DMS153 (cell line): ENCODE measurements around the gene SPNS1.
"Not testable (repeated sequence)": the region's sequence is repeated elsewhere in the genome, so short reads cannot be mapped to it uniquely, and the experiment has no call there.

Experiments used
- DNase-seq: peaks from one replicate; lab custom pipeline; 2025; lab: John Stamatoyannopoulos, UW

Gene SPNS1, protein sequence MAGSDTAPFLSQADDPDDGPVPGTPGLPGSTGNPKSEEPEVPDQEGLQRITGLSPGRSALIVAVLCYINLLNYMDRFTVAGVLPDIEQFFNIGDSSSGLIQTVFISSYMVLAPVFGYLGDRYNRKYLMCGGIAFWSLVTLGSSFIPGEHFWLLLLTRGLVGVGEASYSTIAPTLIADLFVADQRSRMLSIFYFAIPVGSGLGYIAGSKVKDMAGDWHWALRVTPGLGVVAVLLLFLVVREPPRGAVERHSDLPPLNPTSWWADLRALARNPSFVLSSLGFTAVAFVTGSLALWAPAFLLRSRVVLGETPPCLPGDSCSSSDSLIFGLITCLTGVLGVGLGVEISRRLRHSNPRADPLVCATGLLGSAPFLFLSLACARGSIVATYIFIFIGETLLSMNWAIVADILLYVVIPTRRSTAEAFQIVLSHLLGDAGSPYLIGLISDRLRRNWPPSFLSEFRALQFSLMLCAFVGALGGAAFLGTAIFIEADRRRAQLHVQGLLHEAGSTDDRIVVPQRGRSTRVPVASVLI

DNA sequence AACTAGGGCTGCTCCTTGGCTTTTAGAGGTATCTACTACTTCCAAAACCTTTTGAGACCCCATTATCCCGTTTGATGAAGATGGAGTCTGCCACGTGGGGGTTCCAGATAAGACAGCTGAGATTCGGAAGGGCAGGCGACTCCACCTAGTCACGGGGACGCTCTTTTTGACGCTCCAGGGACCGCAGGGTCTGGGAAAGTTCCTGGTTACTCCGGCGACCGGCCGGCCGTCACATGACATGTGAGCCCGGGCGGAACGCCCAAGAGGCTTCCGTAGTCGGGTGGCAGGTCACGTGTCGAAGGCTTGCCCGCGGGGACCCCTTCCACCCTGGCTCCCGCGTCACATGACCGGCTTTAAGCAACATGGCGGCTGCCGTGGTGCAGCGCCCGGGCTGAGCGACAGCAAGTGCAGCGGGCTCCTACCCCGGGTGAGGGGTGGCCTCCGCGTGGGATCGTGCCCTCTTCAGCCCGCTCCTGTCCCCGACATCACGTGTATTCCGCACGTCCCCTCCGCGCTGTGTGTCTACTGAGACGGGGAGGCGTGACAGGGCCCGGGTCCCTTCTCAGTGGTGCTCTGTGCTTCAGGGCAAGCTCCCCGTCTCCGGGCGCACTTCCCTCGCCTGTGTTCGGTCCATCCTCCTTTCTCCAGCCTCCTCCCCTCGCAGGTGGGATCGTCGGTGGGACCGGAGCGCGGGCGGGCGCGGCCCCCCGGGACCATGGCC is at the start of gene SPNS1:
TSS of gene SPNS1 (plus strand) at position 342 of the 721 bp plus-strand sequence. CDS start at position 716, 374 bp downstream.
- DNase-seq = peak; percentile 91

DNA sequence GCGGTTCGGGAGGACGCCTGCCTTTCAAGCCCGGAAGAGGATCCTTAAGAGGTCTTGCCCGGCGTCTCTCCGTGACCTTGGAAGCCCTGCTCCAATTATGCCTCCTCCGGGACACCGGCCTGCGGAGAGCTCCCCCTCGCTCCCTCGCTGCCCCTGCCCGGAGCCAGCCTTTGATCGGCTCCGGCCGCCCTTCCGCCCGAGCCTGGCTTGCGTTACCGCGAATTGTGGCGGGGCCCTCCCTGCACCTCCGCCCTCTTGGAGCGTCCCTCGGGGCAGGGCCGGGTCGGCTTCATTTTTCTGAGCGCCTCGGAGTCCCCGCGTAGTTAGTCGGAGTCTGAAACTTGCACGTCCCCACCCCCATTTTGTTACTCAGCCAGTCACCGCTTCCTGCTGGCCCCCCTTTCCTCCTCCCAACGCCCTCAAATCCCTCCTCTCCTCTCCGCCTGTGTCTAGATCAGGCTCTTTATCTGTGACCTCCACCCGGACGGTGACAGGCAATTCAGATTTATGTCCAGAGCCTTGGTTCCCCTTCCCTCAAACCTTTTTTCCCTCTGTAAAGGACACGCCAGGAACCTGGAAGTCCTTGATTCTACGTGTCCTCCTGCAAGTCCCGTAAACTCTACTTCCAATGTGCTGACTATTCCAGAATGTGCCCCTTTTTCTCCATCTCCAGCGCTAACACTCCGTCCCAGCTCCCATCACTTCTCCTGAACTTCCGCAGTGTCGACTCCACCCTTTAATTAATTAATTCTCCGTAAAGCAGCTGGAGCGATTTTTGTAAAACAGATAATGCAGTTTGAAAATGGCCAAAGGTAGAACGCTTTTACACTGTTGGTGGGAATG is 49.0 kb upstream of the SPNS1 start:
- DNase-seq = peak; percentile 32

DNA sequence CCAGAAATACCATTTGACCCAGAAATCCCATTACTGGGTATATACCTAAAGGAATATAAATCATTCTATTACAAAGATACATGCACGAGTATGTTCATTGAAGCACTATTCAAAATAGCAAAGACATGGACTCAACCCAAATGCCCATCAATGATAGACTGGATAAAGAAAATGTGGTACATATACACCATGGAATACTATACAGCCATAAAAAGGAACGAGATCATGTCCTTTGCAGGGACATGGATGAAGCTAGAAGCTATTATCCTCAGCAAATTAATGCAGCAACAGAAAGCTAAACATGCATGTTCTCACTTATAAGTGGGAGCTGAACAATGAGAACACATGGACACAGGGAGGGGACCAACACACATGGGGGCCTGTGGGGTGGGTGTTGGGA is 48.3 kb upstream of the SPNS1 start:
- DNase-seq = not testable (repeated sequence)

DNA sequence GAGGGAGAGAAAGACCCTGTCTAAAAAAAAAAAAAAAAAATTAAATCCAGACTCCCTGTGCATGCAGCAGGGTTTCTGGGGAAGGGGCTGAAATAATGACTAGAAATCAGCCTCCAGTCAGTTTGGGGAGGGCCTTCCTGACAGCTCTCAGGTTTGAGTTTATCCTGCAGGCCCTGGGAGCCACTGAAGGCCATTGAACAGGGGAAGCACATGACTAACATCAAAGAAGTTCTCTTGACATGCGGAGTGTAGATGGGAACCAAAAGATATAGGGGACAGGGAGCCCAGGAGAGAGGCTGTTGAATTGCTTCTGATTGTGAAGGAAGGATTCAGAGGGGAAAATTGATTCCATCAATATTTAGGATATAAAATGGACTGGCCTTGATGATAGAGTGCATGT is 46.8 kb upstream of the SPNS1 start:
- no peak for DNase-seq

DNA sequence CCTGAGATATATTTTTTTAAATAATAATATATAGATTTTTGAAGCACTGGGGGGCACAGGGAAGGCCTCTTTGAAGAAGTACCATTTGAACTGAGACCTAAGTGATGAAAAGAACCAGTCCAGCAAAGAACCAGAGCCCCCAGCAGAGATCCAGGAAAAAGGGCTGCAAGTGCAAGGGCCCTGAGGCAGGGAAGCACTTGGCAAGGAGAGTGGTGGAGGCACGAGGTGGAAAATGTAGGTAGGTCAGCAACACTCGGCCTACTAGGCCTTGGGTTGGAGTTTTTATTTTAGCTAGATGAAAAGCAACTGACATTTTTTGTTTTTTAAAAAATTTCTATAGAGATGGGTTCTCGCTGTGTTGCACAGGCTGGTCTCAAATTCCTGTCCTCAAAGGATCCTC is 44.4 kb upstream of the SPNS1 start:
- DNase-seq = no peak

DNA sequence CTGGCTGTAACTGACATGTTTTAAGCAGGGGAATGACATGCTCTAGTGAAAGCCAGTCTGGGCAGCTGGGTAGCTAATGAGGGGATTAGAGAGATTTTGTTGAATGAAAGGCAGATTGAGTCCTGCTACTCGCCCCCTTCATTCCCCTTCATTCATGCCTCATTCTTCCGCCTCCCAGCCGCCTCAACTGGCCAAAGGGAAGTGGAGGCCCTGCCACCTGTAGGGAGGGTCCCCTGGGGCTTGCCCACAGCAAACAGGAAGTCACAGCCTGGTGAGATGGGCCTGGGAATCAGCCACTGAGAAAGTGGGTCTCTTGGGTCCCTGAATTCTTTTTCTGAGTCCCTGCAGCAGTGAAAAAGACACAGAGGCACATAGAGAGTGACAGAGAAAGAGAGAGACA is 43.9 kb upstream of the SPNS1 start:
- DNase-seq = peak; percentile 39

DNA sequence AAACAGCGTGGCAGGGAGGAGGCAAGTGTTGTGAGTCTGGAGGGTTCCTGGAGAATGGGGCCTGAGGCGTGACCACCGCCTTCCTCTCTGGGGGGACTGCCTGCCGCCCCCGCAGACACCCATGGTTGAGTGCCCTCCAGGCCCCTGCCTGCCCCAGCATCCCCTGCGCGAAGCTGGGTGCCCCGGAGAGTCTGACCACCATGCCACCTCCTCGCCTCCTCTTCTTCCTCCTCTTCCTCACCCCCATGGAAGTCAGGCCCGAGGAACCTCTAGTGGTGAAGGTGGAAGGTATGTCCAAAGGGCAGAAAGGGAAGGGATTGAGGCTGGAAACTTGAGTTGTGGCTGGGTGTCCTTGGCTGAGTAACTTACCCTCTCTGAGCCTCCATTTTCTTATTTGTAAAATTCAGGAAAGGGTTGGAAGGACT is 42.8 kb upstream of the SPNS1 start, which contains the start of gene CD19:
TSS of gene CD19 (plus strand) at position 171 of the 425 bp plus-strand sequence. CDS start at position 201, 30 bp downstream.
- no peak for DNase-seq

DNA sequence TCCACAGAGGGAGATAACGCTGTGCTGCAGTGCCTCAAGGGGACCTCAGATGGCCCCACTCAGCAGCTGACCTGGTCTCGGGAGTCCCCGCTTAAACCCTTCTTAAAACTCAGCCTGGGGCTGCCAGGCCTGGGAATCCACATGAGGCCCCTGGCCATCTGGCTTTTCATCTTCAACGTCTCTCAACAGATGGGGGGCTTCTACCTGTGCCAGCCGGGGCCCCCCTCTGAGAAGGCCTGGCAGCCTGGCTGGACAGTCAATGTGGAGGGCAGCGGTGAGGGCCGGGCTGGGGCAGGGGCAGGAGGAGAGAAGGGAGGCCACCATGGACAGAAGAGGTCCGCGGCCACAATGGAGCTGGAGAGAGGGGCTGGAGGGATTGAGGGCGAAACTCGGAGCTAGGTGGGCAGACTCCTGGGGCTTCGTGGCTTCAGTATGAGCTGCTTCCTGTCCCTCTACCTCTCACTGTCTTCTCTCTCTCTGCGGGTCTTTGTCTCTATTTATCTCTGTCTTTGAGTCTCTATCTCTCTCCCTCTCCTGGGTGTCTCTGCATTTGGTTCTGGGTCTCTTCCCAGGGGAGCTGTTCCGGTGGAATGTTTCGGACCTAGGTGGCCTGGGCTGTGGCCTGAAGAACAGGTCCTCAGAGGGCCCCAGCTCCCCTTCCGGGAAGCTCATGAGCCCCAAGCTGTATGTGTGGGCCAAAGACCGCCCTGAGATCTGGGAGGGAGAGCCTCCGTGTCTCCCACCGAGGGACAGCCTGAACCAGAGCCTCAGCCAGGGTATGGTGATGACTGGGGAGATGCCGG is 42.0 kb upstream of the SPNS1 start:
- no peak for DNase-seq

DNA sequence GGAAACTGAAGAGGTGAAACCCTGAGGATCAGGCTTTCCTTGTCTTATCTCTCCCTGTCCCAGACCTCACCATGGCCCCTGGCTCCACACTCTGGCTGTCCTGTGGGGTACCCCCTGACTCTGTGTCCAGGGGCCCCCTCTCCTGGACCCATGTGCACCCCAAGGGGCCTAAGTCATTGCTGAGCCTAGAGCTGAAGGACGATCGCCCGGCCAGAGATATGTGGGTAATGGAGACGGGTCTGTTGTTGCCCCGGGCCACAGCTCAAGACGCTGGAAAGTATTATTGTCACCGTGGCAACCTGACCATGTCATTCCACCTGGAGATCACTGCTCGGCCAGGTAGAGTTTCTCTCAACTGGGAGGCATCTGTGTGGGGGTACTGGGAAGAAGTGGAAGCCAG is 41.4 kb upstream of the SPNS1 start:
- DNase-seq = no peak

DNA sequence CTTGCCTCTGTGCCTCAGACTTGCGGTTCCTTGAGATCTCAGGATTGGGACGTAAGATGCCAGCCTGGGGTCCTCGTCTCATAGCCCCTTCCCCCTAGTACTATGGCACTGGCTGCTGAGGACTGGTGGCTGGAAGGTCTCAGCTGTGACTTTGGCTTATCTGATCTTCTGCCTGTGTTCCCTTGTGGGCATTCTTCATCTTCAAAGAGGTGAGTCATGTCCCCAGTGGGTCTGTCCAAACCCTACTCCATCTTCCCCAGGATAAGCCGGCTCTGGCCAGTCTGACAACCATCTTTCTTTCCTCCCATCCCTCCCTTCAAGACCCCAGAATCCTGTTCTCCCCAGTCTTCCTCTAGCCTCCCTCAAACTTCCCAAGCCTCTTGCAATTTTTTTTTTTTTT is 39.2 kb upstream of the SPNS1 start:
- DNase-seq = no peak

DNA sequence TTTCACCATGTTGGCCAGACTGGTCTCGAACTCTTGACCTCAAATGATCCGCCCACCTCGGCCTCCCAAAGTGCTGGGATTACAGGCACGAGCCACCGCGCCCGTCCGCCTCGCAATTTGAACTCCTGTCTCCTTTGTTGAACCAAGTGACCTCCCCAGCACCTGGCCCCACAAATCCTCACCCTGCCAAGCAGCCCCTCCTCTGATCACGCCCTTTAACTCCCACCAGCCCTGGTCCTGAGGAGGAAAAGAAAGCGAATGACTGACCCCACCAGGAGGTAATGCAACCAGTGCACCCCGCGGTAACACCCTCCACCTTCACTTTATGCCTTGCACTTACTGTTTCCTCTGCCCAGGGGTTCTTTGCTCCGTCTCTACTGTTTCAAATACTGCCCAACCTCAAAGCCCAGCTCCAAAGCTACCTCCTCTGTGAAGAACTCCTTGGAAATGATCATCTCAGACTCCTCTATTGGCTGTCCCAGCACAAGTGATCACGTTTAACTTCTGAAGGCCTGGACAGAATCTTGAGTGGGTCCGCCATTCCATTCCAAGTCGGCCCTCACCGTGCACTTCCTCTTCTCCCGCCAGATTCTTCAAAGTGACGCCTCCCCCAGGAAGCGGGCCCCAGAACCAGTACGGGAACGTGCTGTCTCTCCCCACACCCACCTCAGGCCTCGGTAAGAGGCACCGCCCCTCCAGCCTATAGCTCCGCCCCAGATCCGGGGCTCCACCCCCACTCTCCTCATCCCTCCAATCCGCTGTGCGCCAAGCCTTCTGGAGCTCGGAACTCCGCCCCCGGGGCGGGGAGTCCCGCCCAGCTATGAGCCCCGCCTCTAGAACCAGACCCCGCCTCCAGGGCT is 38.4 kb upstream of the SPNS1 start:
- peak; percentile 79 for DNase-seq

DNA sequence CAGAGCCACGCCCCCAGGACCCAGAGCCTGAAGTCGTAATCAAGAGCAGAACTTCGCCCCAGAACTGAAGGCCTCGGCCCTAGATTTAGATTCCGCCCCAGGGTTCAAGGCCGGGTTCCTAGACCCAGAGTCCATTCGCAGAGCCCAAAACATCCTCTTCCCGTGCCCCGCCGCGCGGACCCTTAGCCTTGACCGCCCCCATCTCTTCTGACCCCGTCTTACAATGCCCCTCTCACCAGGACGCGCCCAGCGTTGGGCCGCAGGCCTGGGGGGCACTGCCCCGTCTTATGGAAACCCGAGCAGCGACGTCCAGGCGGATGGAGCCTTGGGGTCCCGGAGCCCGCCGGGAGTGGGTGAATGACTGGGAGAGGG is 37.8 kb upstream of the SPNS1 start:
- no peak for DNase-seq

DNA sequence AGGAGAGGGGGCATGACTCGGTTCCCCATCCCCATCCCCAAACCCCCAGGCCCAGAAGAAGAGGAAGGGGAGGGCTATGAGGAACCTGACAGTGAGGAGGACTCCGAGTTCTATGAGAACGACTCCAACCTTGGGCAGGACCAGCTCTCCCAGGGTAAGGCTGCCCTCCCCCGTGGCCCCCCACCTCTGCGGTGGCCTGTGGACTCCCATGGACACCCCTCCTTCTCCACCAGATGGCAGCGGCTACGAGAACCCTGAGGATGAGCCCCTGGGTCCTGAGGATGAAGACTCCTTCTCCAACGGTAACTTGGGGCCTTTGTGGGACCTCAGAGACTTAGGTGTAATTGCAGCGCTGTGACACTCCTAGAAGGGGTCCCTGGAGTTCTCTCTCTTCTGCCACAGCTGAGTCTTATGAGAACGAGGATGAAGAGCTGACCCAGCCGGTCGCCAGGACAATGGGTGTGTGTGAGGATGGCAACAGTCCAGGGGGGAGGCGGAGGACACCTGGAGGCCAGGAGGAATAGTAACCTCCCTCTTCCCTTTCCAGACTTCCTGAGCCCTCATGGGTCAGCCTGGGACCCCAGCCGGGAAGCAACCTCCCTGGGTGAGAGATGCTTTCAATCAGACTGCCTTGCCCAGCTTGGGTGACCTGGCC is 37.2 kb upstream of the SPNS1 start:
- no peak for DNase-seq

DNA sequence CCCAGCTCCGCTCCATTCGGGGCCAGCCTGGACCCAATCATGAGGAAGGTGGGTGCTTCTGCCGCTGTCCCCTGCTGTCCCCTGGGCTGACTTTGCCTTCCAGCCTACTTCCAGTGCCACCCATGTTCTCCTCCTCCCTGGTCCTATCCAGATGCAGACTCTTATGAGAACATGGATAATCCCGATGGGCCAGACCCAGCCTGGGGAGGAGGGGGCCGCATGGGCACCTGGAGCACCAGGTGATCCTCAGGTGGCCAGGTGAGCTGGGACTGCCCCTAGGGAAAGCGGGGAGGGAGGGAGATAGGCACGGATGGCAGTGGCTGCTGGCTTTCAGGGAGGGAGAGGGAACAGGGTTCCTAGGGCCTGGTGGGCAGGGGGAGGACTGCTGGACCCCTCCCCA is 35.9 kb upstream of the SPNS1 start:
- no peak for DNase-seq

DNA sequence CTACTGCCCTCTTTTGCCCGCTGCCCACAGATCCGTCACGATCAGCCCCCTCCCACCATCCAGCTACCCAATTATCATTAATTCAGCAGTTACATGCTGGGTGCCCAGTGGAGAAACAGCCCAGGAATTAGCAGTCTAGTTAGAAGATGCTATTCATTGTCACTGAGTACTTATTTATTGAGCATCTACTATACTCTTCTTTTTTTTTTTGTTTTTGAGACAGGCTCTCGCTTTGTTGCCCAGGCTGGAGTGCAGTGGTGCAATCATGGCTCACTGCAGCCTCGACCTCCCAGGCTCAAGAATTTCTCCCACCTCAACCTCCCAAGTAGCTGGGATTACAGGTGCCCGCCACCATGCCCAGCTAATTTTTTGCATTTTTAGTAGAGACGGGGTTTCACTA is 34.8 kb upstream of the SPNS1 start:
- DNase-seq = not testable (repeated sequence)

DNA sequence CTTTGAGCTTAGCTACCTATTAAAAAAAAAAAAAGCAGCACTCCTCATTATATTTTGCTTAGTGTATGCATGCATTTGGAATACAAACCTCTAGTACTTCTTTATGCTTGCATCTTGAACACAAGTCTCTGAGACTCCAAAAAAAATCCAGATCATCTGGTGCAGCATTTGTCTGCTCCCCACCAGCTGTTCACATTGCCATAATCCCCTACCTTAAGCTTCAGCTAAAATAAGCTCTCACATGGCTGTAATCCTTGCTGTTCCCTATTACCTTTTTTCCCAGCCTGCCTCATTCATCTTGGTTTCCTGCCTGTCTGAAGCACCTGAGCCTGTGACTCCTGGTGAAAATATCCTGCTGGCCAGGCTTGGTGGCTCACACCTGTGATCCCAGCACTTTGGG is 31.3 kb upstream of the SPNS1 start:
- no peak for DNase-seq

DNA sequence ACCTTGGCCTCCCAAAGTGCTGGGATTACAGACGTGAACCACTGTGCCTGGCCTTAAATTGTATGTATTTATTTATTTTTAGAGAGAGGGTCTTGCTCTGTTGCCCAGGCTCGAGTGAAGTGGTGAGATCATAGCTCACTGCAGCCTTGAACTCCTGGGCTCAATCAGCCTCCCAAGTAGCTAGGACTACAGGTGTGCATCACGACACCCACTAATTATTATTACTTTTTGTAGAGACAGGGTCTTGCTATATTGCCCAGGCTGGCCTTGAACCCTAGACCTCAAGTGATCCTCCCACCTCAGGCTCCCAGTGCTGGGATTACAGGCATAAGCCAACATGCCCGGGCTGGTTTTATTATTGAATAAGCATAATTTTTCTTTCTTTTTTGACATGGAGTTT is 27.9 kb upstream of the SPNS1 start:
- DNase-seq = no peak

DNA sequence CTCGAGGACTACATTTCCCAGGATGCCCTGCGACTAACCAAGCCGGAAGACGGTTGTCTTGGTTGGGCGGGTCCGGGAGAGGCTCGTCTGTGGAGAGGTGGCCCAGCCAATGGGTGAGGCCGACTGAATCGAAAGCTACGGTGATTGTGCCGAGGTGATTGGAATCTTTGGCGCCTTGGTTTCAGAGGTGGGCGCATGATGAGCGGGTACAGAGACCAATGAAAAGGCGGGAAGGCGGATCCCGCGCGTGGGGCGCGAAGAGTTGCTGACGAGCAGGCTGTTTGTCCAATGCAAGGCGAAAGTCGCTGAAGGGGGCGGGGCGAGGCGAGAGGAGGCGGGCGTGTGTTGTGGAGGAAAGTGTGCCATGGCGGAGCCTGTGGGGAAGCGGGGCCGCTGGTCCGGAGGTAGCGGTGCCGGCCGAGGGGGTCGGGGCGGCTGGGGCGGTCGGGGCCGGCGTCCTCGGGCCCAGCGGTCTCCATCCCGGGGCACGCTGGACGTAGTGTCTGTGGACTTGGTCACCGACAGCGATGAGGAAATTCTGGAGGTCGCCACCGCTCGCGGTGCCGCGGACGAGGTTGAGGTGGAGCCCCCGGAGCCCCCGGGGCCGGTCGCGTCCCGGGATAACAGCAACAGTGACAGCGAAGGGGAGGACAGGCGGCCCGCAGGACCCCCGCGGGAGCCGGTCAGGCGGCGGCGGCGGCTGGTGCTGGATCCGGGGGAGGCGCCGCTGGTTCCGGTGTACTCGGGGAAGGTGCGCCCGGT is 23.7 kb upstream of the SPNS1 start, which contains the start of gene NFATC2IP:
TSS of gene NFATC2IP (plus strand) at position 290 of the 762 bp plus-strand sequence. CDS start at position 365, 75 bp downstream.
- DNase-seq = peak; percentile 99

DNA sequence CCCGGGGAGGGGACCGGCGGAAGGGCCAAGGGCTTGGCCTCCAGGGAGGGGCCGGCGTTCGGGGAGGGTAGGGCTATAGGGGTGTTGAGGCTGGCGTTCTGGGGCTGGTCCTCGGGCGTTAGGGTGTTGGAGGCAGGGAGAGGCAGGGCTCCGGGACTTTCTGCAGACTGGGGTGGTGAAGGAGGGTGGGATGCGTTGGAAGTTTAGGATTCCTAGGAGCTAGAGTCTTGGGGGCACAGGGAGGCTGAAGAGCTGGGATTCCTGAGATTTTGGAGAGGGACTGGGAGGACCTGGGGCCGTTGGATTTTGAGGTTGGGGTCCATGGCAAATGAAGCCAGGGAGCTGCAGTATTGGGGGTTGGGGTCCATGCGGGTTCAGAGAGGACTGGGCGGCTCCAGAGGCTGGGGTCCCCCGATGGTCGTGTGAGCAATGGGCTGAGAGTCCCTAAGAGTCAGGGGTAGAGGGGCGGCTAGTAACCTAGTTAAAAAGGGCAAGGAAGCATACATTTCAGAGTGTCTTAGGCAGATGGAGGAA is 23.1 kb upstream of the SPNS1 start:
- no peak for DNase-seq
